HEK293 (cell line): Measurements from ENCODE around the gene ACIN1.

Experiments used
- ELK4 ChIP-seq: IDR thresholded peaks from 2 replicates; pipeline ENCODE4 v1.6.1; 2011; ENCODE audit warnings: mild to moderate bottlenecking, low read depth, low read length, borderline replicate concordance
- FEZF1 ChIP-seq: fragments of 450-650 bp; formaldehyde crosslinking; IDR thresholded peaks from 2 replicates; pipeline ENCODE4 v1.5.1; 2016; ENCODE audit warnings: missing biosample characterization, missing genetic modification characterization
- KLF16 ChIP-seq: fragments of 450-650 bp; formaldehyde crosslinking; IDR thresholded peaks from 2 replicates; pipeline ENCODE4 v1.5.1; 2017; ENCODE audit warnings: missing biosample characterization, missing genetic modification characterization
- MEIS1 ChIP-seq: sonication (generic); formaldehyde crosslinking; IDR thresholded peaks from 2 replicates; pipeline ENCODE4 v1.8.1; 2022; ENCODE audit warnings: missing genetic modification reagents, mild to moderate bottlenecking, borderline replicate concordance
- MZF1 ChIP-seq: fragments of 450-650 bp; formaldehyde crosslinking; IDR thresholded peaks from 2 replicates; pipeline ENCODE4 v1.5.1; 2017; ENCODE audit warnings: missing biosample characterization, missing genetic modification characterization, borderline replicate concordance
- PRDM2 ChIP-seq: fragments of 450-650 bp; formaldehyde crosslinking; IDR thresholded peaks from 2 replicates; pipeline ENCODE4 v1.5.1; 2016; ENCODE audit warnings: missing biosample characterization, missing genetic modification characterization, borderline replicate concordance
- SALL2 ChIP-seq: fragments of 450-650 bp; formaldehyde crosslinking; IDR thresholded peaks from 2 replicates; pipeline ENCODE4 v1.5.0; 2017; ENCODE audit warnings: missing biosample characterization, mild to moderate bottlenecking, missing genetic modification characterization, borderline replicate concordance
- SP2 ChIP-seq: fragments of 450-650 bp; formaldehyde crosslinking; IDR thresholded peaks from 2 replicates; pipeline ENCODE4 v1.5.1; 2016; ENCODE audit warnings: missing biosample characterization, missing genetic modification characterization
- SP7 ChIP-seq: fragments of 450-650 bp; formaldehyde crosslinking; IDR thresholded peaks from 2 replicates; pipeline ENCODE4 v1.5.1; 2016; ENCODE audit warnings: missing biosample characterization, missing genetic modification characterization
- ZBTB1 ChIP-seq: fragments of 450-650 bp; formaldehyde crosslinking; IDR thresholded peaks from 2 replicates; pipeline ENCODE4 v1.5.1; 2016; ENCODE audit warnings: missing biosample characterization, missing genetic modification characterization
- ZBTB17 ChIP-seq: fragments of 450-650 bp; formaldehyde crosslinking; IDR thresholded peaks from 2 replicates; pipeline ENCODE4 v1.5.1; 2016; ENCODE audit warnings: missing biosample characterization, missing genetic modification characterization
- ZBTB26 ChIP-seq: fragments of 450-650 bp; formaldehyde crosslinking; optimal IDR thresholded peaks from 2 replicates; pipeline ENCODE3; 2016; ENCODE audit warnings: missing biosample characterization, mild to moderate bottlenecking, missing genetic modification characterization
- ZBTB7A ChIP-seq: fragments of 450-650 bp; formaldehyde crosslinking; IDR thresholded peaks from 2 replicates; pipeline ENCODE4 v1.5.1; 2016; ENCODE audit warnings: low read depth, missing biosample characterization, missing genetic modification characterization
- ZFP69B ChIP-seq: fragments of 450-650 bp; formaldehyde crosslinking; IDR thresholded peaks from 2 replicates; pipeline ENCODE4 v1.5.1; 2016; ENCODE audit warnings: missing biosample characterization, missing genetic modification characterization
- ZNF10 ChIP-seq: fragments of 450-650 bp; formaldehyde crosslinking; IDR thresholded peaks from 2 replicates; pipeline ENCODE4 v1.5.1; 2017; ENCODE audit warnings: missing biosample characterization, missing genetic modification characterization
- ZNF18 ChIP-seq: fragments of 450-650 bp; formaldehyde crosslinking; IDR thresholded peaks from 2 replicates; pipeline ENCODE4 v1.5.1; 2016; ENCODE audit warnings: missing biosample characterization, missing genetic modification characterization
- ZNF184 ChIP-seq: fragments of 450-650 bp; IDR thresholded peaks from 2 replicates; pipeline ENCODE4 v1.5.1; 2018; ENCODE audit warnings: missing biosample characterization, mild to moderate bottlenecking, missing genetic modification characterization
- ZNF24 ChIP-seq: fragments of 450-650 bp; formaldehyde crosslinking; IDR thresholded peaks from 2 replicates; pipeline ENCODE4 v1.5.1; 2016; ENCODE audit warnings: missing biosample characterization, missing genetic modification characterization
- ZNF324 ChIP-seq: fragments of 450-650 bp; formaldehyde crosslinking; IDR thresholded peaks from 2 replicates; pipeline ENCODE4 v1.5.1; 2016; ENCODE audit warnings: missing biosample characterization, missing genetic modification characterization
- ZNF391 ChIP-seq: fragments of 450-650 bp; formaldehyde crosslinking; IDR thresholded peaks from 2 replicates; pipeline ENCODE4 v1.5.1; 2016; ENCODE audit warnings: low read depth, missing biosample characterization, missing genetic modification characterization, borderline replicate concordance
- ZNF433 ChIP-seq: fragments of 450-650 bp; formaldehyde crosslinking; IDR thresholded peaks from 2 replicates; pipeline ENCODE4 v1.5.1; 2016; ENCODE audit warnings: missing biosample characterization, missing genetic modification characterization, low read depth
- ZNF585B ChIP-seq: fragments of 450-650 bp; formaldehyde crosslinking; IDR thresholded peaks from 2 replicates; pipeline ENCODE4 v1.5.1; 2016; ENCODE audit warnings: missing biosample characterization, missing genetic modification characterization
- ZNF629 ChIP-seq: fragments of 450-650 bp; formaldehyde crosslinking; IDR thresholded peaks from 2 replicates; pipeline ENCODE4 v1.5.1; 2017; ENCODE audit warnings: missing biosample characterization, missing genetic modification characterization
- ZNF645 ChIP-seq: fragments of 450-650 bp; formaldehyde crosslinking; IDR thresholded peaks from 2 replicates; pipeline ENCODE4; 2016; ENCODE audit warnings: missing biosample characterization, missing genetic modification characterization
- ZNF843 ChIP-seq: fragments of 450-650 bp; formaldehyde crosslinking; IDR thresholded peaks from 2 replicates; pipeline ENCODE4 v1.5.1; 2016; ENCODE audit warnings: missing biosample characterization, missing genetic modification characterization
- ZSCAN30 ChIP-seq: fragments of 450-650 bp; IDR thresholded peaks from 2 replicates; pipeline ENCODE4 v1.5.1; 2018; ENCODE audit warnings: missing biosample characterization, mild to moderate bottlenecking, missing genetic modification characterization, moderate library complexity
- ZSCAN5A ChIP-seq: fragments of 450-650 bp; formaldehyde crosslinking; IDR thresholded peaks from 2 replicates; pipeline ENCODE4 v1.5.1; 2016; ENCODE audit warnings: missing biosample characterization, missing genetic modification characterization
- ZXDB ChIP-seq: fragments of 450-650 bp; formaldehyde crosslinking; IDR thresholded peaks from 2 replicates; pipeline ENCODE4 v1.5.1; 2016; ENCODE audit warnings: missing biosample characterization, missing genetic modification characterization

The ACIN1 gene

GRCh38 chr14:23094666-23095195, at the start of gene ACIN1 (continued):
- TF ChIP-seq ELK4: no peak
- TF ChIP-seq ZNF184 (tag by site-specific recombination): no peak
- peak; percentile 66 for TF ChIP-seq SP7
- peak; percentile 76 for TF ChIP-seq ZFP69B (tag by site-specific recombination)
- TF ChIP-seq ZNF391 (tag by site-specific recombination): peak; percentile 81; the same call in 1 of the 2 replicates
- 0 out of 2 replicates have a peak, but pooled peaks have one; percentile 27 for TF ChIP-seq ZNF24 (tag by site-specific recombination)
- TF ChIP-seq SALL2 (tag by site-specific recombination): no peak
- no peak for TF ChIP-seq PRDM2 (tag by site-specific recombination)
- 0 out of 2 replicates have a peak, but pooled peaks have one; percentile 5 for TF ChIP-seq ZNF18 (tag by site-specific recombination)
- TF ChIP-seq MEIS1 (CRISPR knock-in tag): no peak
- no peak for TF ChIP-seq ZNF585B (tag by site-specific recombination)
- TF ChIP-seq ZNF629 (tag by site-specific recombination): peak; percentile 39; the same call in 1 of the 2 replicates
- TF ChIP-seq ZSCAN30 (tag by site-specific recombination): 0 out of 2 replicates have a peak, but pooled peaks have one; percentile 36
- peak; percentile 35 for TF ChIP-seq SP2 (tag by site-specific recombination)
- TF ChIP-seq FEZF1: no peak
- no peak for TF ChIP-seq ZNF645 (tag by site-specific recombination)
- TF ChIP-seq ZNF324 (tag by site-specific recombination): peak; percentile 91
- TF ChIP-seq ZBTB26 (tag by site-specific recombination): peak; percentile 97
- peak; percentile 74 for TF ChIP-seq ZXDB (tag by site-specific recombination)
- 0 out of 2 replicates have a peak, but pooled peaks have one; percentile 24 for TF ChIP-seq ZBTB1
- 0 out of 2 replicates have a peak, but pooled peaks have one; percentile 41 for TF ChIP-seq ZNF843 (tag by site-specific recombination)
- no peak for TF ChIP-seq ZNF433
- no peak for TF ChIP-seq MZF1 (tag by site-specific recombination)
- peak; percentile 71; the same call in 1 of the 2 replicates for TF ChIP-seq ZBTB17
- peak; percentile 60; the same call in 1 of the 2 replicates for TF ChIP-seq KLF16 (tag by site-specific recombination)
- peak; percentile 53; the same call in 1 of the 2 replicates for TF ChIP-seq ZSCAN5A (tag by site-specific recombination)
- TF ChIP-seq ZBTB7A: no peak
- no peak for TF ChIP-seq ZNF10 (tag by site-specific recombination)
